HepG2 (cell line): ENCODE data around the gene CRYZL1. TPM values are rescaled to one million over a fixed set of nuclear protein-coding genes. Genes with fewer than 3 reads are reported as not detected.

Source experiments
- ATAC-seq: fragments of 200-7000 bp; cut with Tn5 transposase; 3 replicates; pipeline ENCODE4 v1.9.1; 2020; ENCODE audit warnings: mild to moderate bottlenecking, moderate library complexity
- BruUV-seq: library from RNA; stranded (reverse); fragments of 400-500 nt; replicated peaks from 2 replicates; lab custom pipeline; 2021; lab: Mats Ljungman, UMichigan
- CTCF ChIA-PET: fragments of 300-600 bp; formaldehyde crosslinking; extraction: SDS; loops from one replicate; lab custom pipeline; 2021; ENCODE audit warnings: low total read pairs, inconsistent platforms, low intra/inter-chr PET ratio; lab: Yijun Ruan, JAX
- POLR2A ChIA-PET: fragments of 350-600 bp; sonication (Branson Sonifier 250); formaldehyde crosslinking; loops from one replicate; lab custom pipeline; 2020; ENCODE audit warnings: antibody characterized with exemption, inconsistent platforms; lab: Yijun Ruan, JAX
- DNase-seq: peaks from one replicate; pipeline ENCODE4 v3.0.0-alpha.2; 2015; ENCODE audit warnings: low spot score
- FAIRE-seq: peaks from 3 replicates; lab custom pipeline; 2011; peaks lifted over from hg19 to GRCh38; lab: Jason Lieb, UNC
- H2AFZ ChIP-seq: one replicate; pipeline ENCODE4 v1.6.1; 2011; ENCODE audit warnings: low read length, inconsistent platforms
- H3K27ac ChIP-seq: fragments of 300-600 bp; 3 replicates; pipeline ENCODE4 v1.8.0; 2011; ENCODE audit warnings: mixed run types, mild to moderate bottlenecking, mixed read lengths, low read length, inconsistent platforms; ENCODE audit not compliant: insufficient read depth; ENCODE audit errors: extremely low read length
- H3K27me3 ChIP-seq, 2 experiments: fragments of 200-600 bp in 1 of 2; 2 replicates in 1 of 2; 3 replicates in 1 of 2; pipeline versions ENCODE4 v1.6.0 to v1.8.0; 2011; ENCODE audit warnings: low read length in 2 of 2, mild to moderate bottlenecking in 2 of 2, moderate library complexity in 2 of 2, inconsistent platforms in 1 of 2; ENCODE audit not compliant: insufficient read depth in 2 of 2, control insufficient read depth in 1 of 2
- H3K36me3 ChIP-seq, 2 experiments: fragments of 200-600 bp in 1 of 2; replicated peaks in 1 of 2; 2 replicates in 1 of 2; 3 replicates in 1 of 2; pipeline versions ENCODE4 v1.5.1 to v1.8.0; 2011; ENCODE audit warnings: low read length in 2 of 2, inconsistent platforms in 1 of 2; ENCODE audit not compliant: insufficient read depth in 2 of 2, control insufficient read depth in 1 of 2
- H3K4me1 ChIP-seq: 2 replicates; pipeline ENCODE4 v1.5.1; 2012; ENCODE audit warnings: low read length, inconsistent platforms; ENCODE audit not compliant: insufficient read depth
- H3K4me2 ChIP-seq: 2 replicates; pipeline ENCODE4 v1.6.0; 2011; ENCODE audit warnings: low read depth, low read length, inconsistent platforms
- H3K4me3 ChIP-seq, 3 experiments: fragments of 200-600 bp in 1 of 3; sonication (generic), shearing (Covaris generic) in 1 of 3; replicated peaks in 1 of 3; 2 replicates each; pipeline ENCODE4 v1.5.1; 2011 to 2016; ENCODE audit warnings: low read length in 3 of 3, inconsistent platforms in 2 of 3, low read depth in 2 of 3, mild to moderate bottlenecking in 2 of 3, control low read depth in 1 of 3, mixed read lengths in 1 of 3; ENCODE audit not compliant: insufficient read depth in 1 of 3
- H3K79me2 ChIP-seq: one replicate; pipeline ENCODE4 v1.6.1; 2011; ENCODE audit warnings: low read length, inconsistent platforms; ENCODE audit not compliant: insufficient read depth
- H3K9ac ChIP-seq: 2 replicates; pipeline ENCODE4 v1.6.0; 2011; ENCODE audit warnings: mild to moderate bottlenecking, low read depth, low read length, inconsistent platforms; ENCODE audit not compliant: insufficient read depth
- H3K9me3 ChIP-seq: 2 replicates; pipeline ENCODE4 v1.5.1; 2012; ENCODE audit warnings: mild to moderate bottlenecking, low read length
- H4K20me1 ChIP-seq: 2 replicates; pipeline ENCODE4 v1.6.0; 2011; ENCODE audit warnings: inconsistent platforms, mild to moderate bottlenecking, low read length, moderate library complexity; ENCODE audit not compliant: insufficient read depth
- ARNTL ChIP-seq: sonication (generic); formaldehyde crosslinking; IDR thresholded peaks from 2 replicates; pipeline ENCODE4 v1.4.0; 2020; ENCODE audit warnings: mild to moderate bottlenecking, missing genetic modification reagents
- PITX1 ChIP-seq: sonication (generic); formaldehyde crosslinking; IDR thresholded peaks from 2 replicates; pipeline ENCODE4 v1.5.1; 2020; ENCODE audit warnings: mild to moderate bottlenecking, missing genetic modification reagents
- POLR2AphosphoS5 ChIP-seq: IDR thresholded peaks from 2 replicates; pipeline ENCODE4 v1.6.1; 2012; ENCODE audit warnings: low read depth, low read length
- ZNF10 ChIP-seq: sonication (generic); formaldehyde crosslinking; IDR thresholded peaks from 2 replicates; pipeline ENCODE4 v1.4.0; 2020; ENCODE audit warnings: mild to moderate bottlenecking, low read depth, missing genetic modification reagents, borderline replicate concordance
- ZNF101 ChIP-seq: sonication (generic); formaldehyde crosslinking; IDR thresholded peaks from 2 replicates; pipeline ENCODE4 v1.4.0; 2020; ENCODE audit warnings: mild to moderate bottlenecking, low read depth, missing genetic modification reagents, borderline replicate concordance
- WGBS: methylation state at CpG from one replicate; pipeline ENCODE4 v1.1.6; 2017; ENCODE audit warnings: low lambda C conversion rate; 5-methylcytosine and 5-hydroxymethylcytosine counted together
- in situ Hi-C: cut with HindIII; loops from 2 replicates; pipeline ENCODE4 v1.10.0; 2017; ENCODE audit warnings: low pct_unique_long_range_greater_than_20kb; ENCODE audit not compliant: extremely low pct_ligation_motif_present
- intact Hi-C: fragments of 100-400 bp; cut with micrococcal nuclease; formaldehyde crosslinking; loops from one replicate; pipeline ENCODE4 v1.10.0; 2022; ENCODE audit not compliant: unreplicated experiment
- polyA plus RNA-seq, 8 experiments: library from polyadenylated mRNA; depleted of rRNA in 3 of 8; stranded (reverse) in 7 of 8; unstranded in 1 of 8; fragments of >200 nt; fragmentation: Illumina TruSeq in 4 of 8; extraction: Trizol in 4 of 8; gene quantifications; 2 replicates each; pipeline versions ENCODE4 v1.2.1 to v1.2.3, GENCODE V29; 2011 to 2016; ENCODE audit warnings: low read depth in 4 of 8, missing spikeins in 1 of 8, mixed read lengths in 1 of 8; ENCODE audit not compliant: insufficient read depth in 1 of 8
- total RNA-seq, 5 experiments: library from RNA; depleted of rRNA; stranded (reverse); fragments of >200 nt; fragmentation: Illumina TruSeq; extraction: Trizol; gene quantifications; 2 replicates each; pipeline ENCODE4 v1.2.3, GENCODE V29; 2016; ENCODE audit warnings: low read depth in 1 of 5
- TF ChIP-seq, protein P1 (sequence below): sonication (generic); formaldehyde crosslinking; IDR thresholded peaks from 2 replicates; pipeline ENCODE4 v1.4.0; 2020; ENCODE audit warnings: missing genetic modification reagents, borderline replicate concordance

CRYZL1 gene
- total and polyA plus RNA-seq, 2 of the 13 experiments (the other 11 are each of a cell fraction or from before 2014, with no cell fraction given) = 20.3 to 27.7 TPM

DNA sequence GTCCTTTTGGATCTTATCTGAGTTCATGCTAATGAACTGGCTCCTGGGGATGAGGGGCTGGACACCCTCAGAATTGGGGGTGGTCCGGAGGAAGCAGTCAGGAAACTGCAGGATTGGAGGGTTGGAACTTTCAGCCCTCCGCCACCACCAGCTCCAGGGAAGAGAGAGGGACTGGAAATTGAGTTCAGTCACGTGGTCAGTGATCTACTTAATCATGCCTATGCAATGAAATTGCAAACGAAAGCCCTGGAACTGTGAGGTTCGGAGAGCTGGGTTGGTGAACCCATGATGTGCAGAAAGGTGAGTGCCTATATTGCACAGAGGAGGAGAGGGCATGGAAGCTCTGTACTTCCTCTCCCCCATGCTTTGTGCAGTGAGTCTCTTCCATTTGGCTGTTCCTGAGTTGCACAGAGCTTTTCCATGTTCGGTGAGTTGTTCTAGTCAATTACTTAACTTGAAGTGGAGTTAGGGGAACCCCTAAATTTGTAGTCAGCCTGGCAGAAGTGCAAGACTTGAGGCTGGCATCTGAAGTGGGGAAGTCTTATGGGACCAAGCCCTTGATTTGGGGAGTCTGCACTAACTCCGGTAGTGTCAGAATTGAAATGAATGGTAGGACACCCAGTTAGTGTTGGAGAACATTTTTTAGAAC, 17.5 kb upstream of the CRYZL1 start:
- FAIRE-seq = no peak

More for the DNA sequence above, 17.5 kb upstream of the CRYZL1 start:
- H3K36me3 ChIP-seq = no peaks in the 10 kb centered on the region; a peak in 1 of 5 replicates
- 91% methylated on average over 7 of the region's 7 CpGs for WGBS
- H3K27me3 ChIP-seq = no peaks in the 10 kb centered on the region
- no peak overlapping the region for H3K9ac ChIP-seq
- peaks cover 4% of the 10 kb centered on the region; the same call in 1 of the 2 replicates for H3K9me3 ChIP-seq
- peaks cover 9% of the 10 kb centered on the region; the same call in 1 of the 2 replicates for H3K4me1 ChIP-seq
- no peak overlapping the region for H3K4me3 ChIP-seq
- no peak for DNase-seq
- H3K79me2 ChIP-seq = peaks cover 64% of the 10 kb centered on the region
- H3K4me2 ChIP-seq = no peak overlapping the region
- TF ChIP-seq ZNF101 (CRISPR knock-in tag) (no peak), POLR2AphosphoS5 (no peak), ARNTL (no peak), PITX1 (CRISPR knock-in tag) (no peak), ZNF10 (CRISPR knock-in tag) (no peak)
- TF ChIP-seq, protein P1, sequence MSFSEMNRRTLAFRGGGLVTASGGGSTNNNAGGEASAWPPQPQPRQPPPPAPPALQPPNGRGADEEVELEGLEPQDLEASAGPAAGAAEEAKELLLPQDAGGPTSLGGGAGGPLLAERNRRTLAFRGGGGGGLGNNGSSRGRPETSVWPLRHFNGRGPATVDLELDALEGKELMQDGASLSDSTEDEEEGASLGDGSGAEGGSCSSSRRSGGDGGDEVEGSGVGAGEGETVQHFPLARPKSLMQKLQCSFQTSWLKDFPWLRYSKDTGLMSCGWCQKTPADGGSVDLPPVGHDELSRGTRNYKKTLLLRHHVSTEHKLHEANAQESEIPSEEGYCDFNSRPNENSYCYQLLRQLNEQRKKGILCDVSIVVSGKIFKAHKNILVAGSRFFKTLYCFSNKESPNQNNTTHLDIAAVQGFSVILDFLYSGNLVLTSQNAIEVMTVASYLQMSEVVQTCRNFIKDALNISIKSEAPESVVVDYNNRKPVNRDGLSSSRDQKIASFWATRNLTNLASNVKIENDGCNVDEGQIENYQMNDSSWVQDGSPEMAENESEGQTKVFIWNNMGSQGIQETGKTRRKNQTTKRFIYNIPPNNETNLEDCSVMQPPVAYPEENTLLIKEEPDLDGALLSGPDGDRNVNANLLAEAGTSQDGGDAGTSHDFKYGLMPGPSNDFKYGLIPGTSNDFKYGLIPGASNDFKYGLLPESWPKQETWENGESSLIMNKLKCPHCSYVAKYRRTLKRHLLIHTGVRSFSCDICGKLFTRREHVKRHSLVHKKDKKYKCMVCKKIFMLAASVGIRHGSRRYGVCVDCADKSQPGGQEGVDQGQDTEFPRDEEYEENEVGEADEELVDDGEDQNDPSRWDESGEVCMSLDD (CRISPR knock-in tag) = no peak
- TF ChIP-seq, all 625 proteins: peak for 0
- ATAC-seq = no peak
- CTCF ChIA-PET = no interaction called here
- no peak overlapping the region for H2AFZ ChIP-seq
- in situ Hi-C loops = no loop called here
- intact Hi-C loops = no loop called here
- BruUV-seq = no TSS peak
- no peaks in the 10 kb centered on the region for H4K20me1 ChIP-seq
- no peak overlapping the region for H3K27ac ChIP-seq
- POLR2A ChIA-PET = no interaction called here
